Muscle layer of colon (tissue), 2 donors: ENCODE results near the gene TSLP.
A peak's percentile ranks its signal among the peaks of the same experiment; 100 is the strongest.

ENCODE experiments used
- H3K27ac ChIP-seq: one replicate; pipeline ENCODE4 v1.7.0; 2013; ENCODE audit warnings: low read depth, mild to moderate bottlenecking, low read length, moderate library complexity
- H3K27me3 ChIP-seq, 2 donors: one replicate each; pipeline ENCODE4 v1.7.0; 2013; ENCODE audit warnings: low read length in 2 of 2, mild to moderate bottlenecking in 2 of 2; ENCODE audit not compliant: insufficient read depth in 2 of 2, control insufficient read depth in 1 of 2
- H3K36me3 ChIP-seq: one replicate; pipeline ENCODE4 v1.7.0; 2013; ENCODE audit warnings: mild to moderate bottlenecking, low read length; ENCODE audit not compliant: insufficient read depth
- H3K4me1 ChIP-seq: one replicate; pipeline ENCODE4 v1.7.0; 2013; ENCODE audit warnings: mild to moderate bottlenecking, low read length; ENCODE audit not compliant: insufficient read depth
- H3K4me3 ChIP-seq, 2 donors: one replicate each; pipeline ENCODE4 v1.7.0; 2013; ENCODE audit warnings: low read length in 2 of 2, low read depth in 1 of 2, mild to moderate bottlenecking in 1 of 2, moderate library complexity in 1 of 2
- H3K9ac ChIP-seq: one replicate; pipeline ENCODE4 v1.7.0; 2013; ENCODE audit warnings: low read length
- H3K9me3 ChIP-seq: one replicate; pipeline ENCODE4 v1.7.0; 2013; ENCODE audit warnings: mild to moderate bottlenecking, low read length
- donor health status: abdominal sarcoma.
- donor health status: Adenocarcinoma of cecum.

TSLP gene

DNA sequence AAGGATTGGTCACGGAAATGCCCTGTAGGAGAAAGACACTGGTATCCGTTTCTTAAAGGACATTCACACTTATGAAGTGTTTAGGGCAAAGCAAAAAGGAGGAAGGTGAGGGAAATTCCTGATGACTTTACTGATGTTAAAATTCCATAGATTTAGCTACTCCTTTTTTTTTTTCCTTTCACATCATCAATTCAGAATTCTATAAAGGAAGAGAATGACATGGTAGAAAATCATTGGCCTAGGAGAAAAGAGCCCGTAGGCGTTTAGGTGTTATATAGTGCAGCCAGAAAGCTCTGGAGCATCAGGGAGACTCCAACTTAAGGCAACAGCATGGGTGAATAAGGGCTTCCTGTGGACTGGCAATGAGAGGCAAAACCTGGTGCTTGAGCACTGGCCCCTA is at the start of gene TSLP:
Gene TSLP (plus strand): TSS at position 301 of the 400 bp plus-strand sequence. CDS start 178 bp downstream, outside the sequence.
- H3K4me3 ChIP-seq = peak within 1 kb of the TSS in 1 of 2 donors; percentile 64
- no peak within 1 kb of the TSS for H3K9ac ChIP-seq
- H3K36me3 ChIP-seq = no peaks in the 10 kb centered on the region
- H3K27me3 ChIP-seq = peaks cover 0 to 9% of the 10 kb centered on the region in 2 donors
- no peak within 1 kb of the TSS for H3K27ac ChIP-seq
- H3K9me3 ChIP-seq = no peaks in the 10 kb centered on the region
- H3K4me1 ChIP-seq = peaks cover 11% of the 10 kb centered on the region

GRCh38 chr5:111022301-111022700 is 49.2 kb upstream of the TSLP start:
- H3K9ac ChIP-seq = no peak overlapping the region
- no peak overlapping the region for H3K4me3 ChIP-seq
- H3K27me3 ChIP-seq = no peaks in the 10 kb centered on the region
- no peaks in the 10 kb centered on the region for H3K9me3 ChIP-seq
- no peaks in the 10 kb centered on the region for H3K4me1 ChIP-seq
- H3K36me3 ChIP-seq = no peaks in the 10 kb centered on the region
- H3K27ac ChIP-seq = no peak overlapping the region

- no peak overlapping the region for H3K9ac ChIP-seq
- H3K36me3 ChIP-seq = no peaks in the 10 kb centered on the region
- no peak overlapping the region for H3K27ac ChIP-seq
- no peaks in the 10 kb centered on the region for H3K4me1 ChIP-seq
- no peaks in the 10 kb centered on the region for H3K27me3 ChIP-seq
- no peak overlapping the region for H3K4me3 ChIP-seq
- H3K9me3 ChIP-seq = no peaks in the 10 kb centered on the region
Measured at GRCh38 chr5:111028865-111029264, 42.6 kb upstream of the TSLP start.

DNA sequence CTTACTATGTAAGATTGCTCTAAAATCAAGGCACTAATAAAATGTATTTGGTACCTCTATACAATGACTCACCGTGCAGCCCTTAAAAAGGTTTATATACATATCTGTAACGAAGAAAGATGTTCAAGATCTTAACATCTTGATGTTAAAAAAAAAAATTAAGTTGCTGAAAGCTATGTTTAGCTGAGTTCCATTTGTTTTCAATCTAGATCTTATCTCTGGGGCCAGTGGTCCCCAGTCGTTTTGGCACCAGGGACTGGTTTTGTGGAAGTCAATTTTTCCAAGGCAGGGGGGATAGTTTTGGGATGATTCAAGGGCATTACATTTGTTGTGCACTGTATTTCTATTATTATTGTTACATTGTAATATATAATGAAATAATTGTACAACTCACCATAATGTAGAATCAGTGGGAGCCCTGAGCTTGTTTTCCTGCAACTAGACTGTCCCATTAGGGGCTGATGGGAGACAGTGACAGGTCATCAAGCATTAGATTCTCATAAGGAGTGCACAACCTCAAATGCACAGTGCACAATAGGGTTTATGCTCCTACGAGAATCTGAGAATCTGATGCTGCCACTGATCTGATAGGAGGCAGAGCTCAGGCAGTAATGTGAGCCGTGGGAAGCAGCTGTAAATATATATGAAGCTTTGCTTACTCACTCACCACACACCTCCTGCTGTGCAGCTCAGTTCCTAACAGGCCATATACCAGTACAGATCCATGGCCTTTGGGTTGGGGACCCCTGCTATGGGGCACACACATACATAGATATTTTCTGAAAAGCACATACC is 27.6 kb upstream of the TSLP start:
- Histone ChIP-seq H3K27me3 (no peaks in the 10 kb centered on the region), H3K36me3 (no peaks in the 10 kb centered on the region), H3K27ac (no peak overlapping the region), H3K9ac (no peak overlapping the region), H3K9me3 (no peaks in the 10 kb centered on the region), H3K4me1 (no peaks in the 10 kb centered on the region), H3K4me3 (no peak overlapping the region)

DNA sequence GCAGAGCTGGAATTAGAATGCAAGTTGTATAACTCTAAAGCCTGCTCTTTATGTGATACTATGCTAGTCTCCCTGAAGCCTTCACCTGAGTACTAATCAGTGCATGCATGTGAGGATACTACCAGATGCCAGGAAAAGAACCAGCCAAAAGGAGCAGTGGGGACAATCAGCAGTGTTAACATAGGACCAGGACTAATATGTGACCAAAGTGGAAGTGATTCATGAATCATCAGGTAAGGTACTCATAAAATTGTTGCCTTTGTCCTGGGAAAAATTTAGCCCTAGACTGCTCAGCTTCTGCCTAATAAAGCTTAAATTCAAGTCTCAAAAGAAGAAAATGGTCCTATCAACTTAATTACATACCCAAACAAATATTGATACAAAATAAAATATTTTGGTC is 13.4 kb upstream of the TSLP start:
- Histone ChIP-seq H3K27ac (no peak overlapping the region), H3K9me3 (no peaks in the 10 kb centered on the region), H3K4me1 (no peaks in the 10 kb centered on the region), H3K27me3 (no peaks in the 10 kb centered on the region), H3K9ac (no peak overlapping the region), H3K4me3 (no peak overlapping the region), H3K36me3 (no peaks in the 10 kb centered on the region)

DNA sequence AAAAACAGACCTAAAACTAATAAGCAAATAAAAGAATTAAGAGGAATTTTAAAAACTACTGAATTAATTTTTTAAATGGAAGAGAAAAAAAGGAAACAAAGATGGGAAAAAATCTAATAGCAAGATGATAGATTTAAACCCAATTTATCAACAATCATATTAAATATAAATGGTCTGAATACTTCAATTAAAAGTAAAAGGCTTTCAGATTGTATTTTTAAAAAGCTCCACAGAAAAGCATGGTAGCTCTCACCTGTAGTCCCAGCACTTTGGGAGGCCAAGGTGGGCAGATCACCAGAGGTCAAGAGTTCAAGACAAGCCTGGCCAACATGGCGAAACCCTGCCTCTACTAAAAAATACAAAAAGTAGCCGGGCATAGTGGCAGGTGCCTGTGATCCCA is 11.3 kb upstream of the TSLP start:
- Histone ChIP-seq H3K9ac (no peak overlapping the region), H3K4me3 (no peak overlapping the region), H3K9me3 (no peaks in the 10 kb centered on the region), H3K27me3 (no peaks in the 10 kb centered on the region), H3K4me1 (no peaks in the 10 kb centered on the region), H3K27ac (no peak overlapping the region), H3K36me3 (no peaks in the 10 kb centered on the region)

DNA sequence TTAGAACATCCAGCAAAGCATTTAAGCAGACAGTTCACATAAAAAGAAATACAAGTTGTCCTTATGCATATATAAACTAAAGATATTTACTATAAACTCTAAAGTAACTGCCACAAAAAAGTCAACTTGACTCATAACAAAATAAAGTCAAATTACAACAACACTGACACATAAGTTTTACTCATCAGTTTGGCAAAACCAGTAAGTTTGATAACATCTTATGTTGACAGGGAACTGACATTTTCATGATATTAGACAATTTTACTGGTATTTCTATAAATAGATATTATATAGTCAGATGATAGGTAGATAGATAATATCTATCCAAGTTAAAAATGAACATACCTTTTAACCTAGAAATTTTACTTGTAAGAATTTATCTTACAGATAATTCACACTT is 9.9 kb upstream of the TSLP start:
- no peaks in the 10 kb centered on the region for H3K4me1 ChIP-seq
- no peak overlapping the region for H3K27ac ChIP-seq
- no peaks in the 10 kb centered on the region for H3K9me3 ChIP-seq

DNA sequence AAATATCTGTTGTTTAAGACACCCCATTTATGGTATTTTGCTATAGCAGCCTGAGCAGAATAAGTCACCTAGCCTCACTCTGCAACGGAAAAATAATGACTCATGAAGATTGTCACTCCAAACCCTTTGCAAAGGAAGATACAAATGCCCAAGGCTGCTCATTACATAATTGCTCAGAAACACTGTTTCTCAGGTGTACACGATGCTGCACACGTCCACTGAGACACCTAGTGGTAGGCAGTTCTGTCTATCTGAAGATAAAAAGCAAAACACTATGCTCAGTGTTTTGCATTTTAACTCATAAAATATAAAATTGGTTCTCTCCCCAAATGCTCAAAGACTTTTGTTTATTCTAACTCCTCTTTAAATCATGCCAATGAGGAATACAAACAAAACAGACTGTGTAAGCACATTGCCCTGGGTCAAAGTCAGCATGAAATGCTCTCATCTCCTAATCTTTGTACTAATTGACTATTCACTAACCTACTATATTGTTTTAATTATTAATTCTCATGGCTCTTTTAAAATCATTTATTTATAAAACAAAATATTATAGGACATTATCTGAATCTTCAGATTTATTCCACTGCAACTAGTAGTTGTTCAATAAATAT is 7.7 kb upstream of the TSLP start:
- peaks cover 0 to 5% of the 10 kb centered on the region in 2 donors for H3K27me3 ChIP-seq
- no peaks in the 10 kb centered on the region for H3K4me1 ChIP-seq
- H3K9me3 ChIP-seq = no peaks in the 10 kb centered on the region
- no peak overlapping the region for H3K9ac ChIP-seq
- H3K4me3 ChIP-seq = no peak overlapping the region
- no peak overlapping the region for H3K27ac ChIP-seq
- H3K36me3 ChIP-seq = no peaks in the 10 kb centered on the region

More for the DNA sequence above, 9.9 kb upstream of the TSLP start:
- no peak overlapping the region for H3K9ac ChIP-seq
- H3K36me3 ChIP-seq = no peaks in the 10 kb centered on the region
- no peak overlapping the region for H3K4me3 ChIP-seq
- no peaks in the 10 kb centered on the region for H3K27me3 ChIP-seq

DNA sequence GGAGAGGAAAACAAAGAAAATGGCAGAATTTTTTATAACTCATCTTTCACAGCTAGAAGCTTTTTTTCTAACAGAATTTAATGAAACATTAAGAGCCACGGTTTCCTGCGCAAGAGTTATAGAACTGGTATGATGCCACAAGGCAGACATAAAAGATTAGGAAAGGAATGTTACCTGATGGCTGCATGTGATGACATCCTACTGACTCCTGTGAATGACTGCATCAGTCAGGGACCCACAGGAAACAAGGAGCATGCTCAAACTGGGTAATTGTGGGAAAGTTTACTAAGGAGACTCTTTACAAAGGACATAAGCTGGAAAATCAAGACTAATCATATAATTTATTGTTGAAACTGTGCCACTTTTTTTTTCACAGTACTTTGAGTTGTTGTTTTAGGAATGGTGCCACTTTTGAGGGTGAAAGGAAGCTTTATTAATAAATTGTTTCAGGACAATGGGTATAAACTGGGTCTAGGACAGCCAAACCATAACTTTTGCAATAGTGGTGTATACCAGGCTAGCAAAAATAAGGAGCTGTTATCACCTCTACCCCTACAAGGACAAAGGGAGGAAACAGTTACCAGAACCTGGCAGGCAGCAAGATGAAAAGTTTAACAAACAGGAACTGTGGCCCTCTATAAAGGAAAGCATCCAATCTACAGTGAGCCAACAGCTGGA is 5.1 kb upstream of the TSLP start:
- Histone ChIP-seq H3K9ac (no peak overlapping the region), H3K27ac (no peak overlapping the region), H3K27me3 (peaks cover 0 to 9% of the 10 kb centered on the region in 2 donors)

GRCh38 chr5:111068213-111068612 is 3.3 kb upstream of the TSLP start:
- peaks cover 0 to 9% of the 10 kb centered on the region in 2 donors for H3K27me3 ChIP-seq
- H3K9me3 ChIP-seq = no peaks in the 10 kb centered on the region
- peaks cover 4% of the 10 kb centered on the region for H3K4me1 ChIP-seq
- no peak overlapping the region for H3K27ac ChIP-seq
- no peaks in the 10 kb centered on the region for H3K36me3 ChIP-seq
- no peak overlapping the region for H3K4me3 ChIP-seq
- H3K9ac ChIP-seq = no peak overlapping the region

More for the DNA sequence above, 5.1 kb upstream of the TSLP start:
- Histone ChIP-seq H3K9me3 (no peaks in the 10 kb centered on the region), H3K4me3 (no peak overlapping the region), H3K36me3 (no peaks in the 10 kb centered on the region), H3K4me1 (peaks cover 4% of the 10 kb centered on the region)

- Histone ChIP-seq H3K27me3 (peaks cover 0 to 9% of the 10 kb centered on the region in 2 donors), H3K9ac (no peak overlapping the region), H3K4me1 (peaks cover 11% of the 10 kb centered on the region), H3K27ac (no peak overlapping the region), H3K4me3 (no peak overlapping the region), H3K36me3 (no peaks in the 10 kb centered on the region), H3K9me3 (no peaks in the 10 kb centered on the region)
Measured at GRCh38 chr5:111069839-111070238, 1.7 kb upstream of the TSLP start.
